NCI-H187 treated with DMSO at 0.1 percent for 48 hours (cell line): ENCODE measurements around the gene SNAP29.
"Not testable (repeated sequence)": the region's sequence is repeated elsewhere in the genome, so short reads cannot be mapped to it uniquely, and the experiment has no call there.

Experiments used
- DNase-seq: peaks from one replicate; lab custom pipeline; 2025; lab: John Stamatoyannopoulos, UW

SNAP29 gene

DNA sequence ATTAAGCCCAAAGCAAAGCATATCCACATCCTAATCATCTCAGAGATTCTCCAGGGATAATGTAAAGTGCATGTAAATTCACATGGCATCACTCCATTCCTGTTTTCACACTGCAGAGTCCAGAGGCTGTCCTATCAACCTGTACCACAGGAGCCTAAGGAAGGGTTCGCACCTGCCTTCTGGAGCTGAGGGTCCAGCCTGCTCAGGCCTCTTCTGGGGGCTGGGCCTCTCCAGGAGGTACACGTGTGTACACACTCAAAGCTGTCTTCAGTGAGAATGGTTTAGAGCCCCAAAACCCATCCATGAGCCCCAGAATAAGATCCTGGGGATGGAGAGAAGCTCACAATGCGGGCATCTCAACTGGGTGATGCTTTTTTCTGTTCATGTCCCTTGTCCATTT, 24.1 kb upstream of the SNAP29 start:
- no peak for DNase-seq

DNA sequence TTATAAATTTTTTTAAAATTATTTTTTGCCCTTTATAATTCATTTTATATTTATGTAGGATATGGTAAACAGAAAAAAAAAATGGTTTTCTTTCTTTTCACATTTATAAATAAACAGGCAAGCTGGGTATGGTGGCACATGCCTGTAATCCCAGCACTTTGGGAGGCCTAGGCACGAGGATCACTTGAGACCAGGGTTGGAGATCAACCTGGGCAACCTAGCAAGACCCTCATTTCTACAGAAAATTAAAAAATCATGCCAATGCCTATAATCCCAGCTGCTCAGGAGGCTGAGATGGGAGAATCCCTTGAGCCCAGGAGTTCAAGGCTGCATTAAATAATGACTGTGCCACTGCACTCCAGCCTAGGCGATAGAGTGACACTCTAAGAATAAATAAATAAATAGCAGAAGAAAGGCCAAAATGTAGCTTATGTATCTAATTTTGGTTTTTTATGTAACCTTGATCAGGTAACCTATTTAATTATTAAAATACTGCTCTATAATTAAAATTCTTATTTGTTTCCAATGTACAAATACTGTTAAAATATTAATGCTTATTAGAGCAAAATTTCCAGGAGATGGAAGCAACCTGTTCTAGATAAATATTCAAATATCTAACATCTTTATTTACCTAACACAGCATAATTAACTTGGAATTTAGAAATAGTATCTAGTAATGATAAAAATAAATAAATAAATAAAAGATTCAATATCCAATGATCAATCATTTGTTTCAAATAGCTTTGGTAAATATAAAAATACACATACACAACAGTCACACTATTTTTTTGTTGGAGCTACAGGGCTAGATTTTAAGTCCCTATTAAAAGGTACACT, 21.6 kb upstream of the SNAP29 start:
- no peak for DNase-seq

DNA sequence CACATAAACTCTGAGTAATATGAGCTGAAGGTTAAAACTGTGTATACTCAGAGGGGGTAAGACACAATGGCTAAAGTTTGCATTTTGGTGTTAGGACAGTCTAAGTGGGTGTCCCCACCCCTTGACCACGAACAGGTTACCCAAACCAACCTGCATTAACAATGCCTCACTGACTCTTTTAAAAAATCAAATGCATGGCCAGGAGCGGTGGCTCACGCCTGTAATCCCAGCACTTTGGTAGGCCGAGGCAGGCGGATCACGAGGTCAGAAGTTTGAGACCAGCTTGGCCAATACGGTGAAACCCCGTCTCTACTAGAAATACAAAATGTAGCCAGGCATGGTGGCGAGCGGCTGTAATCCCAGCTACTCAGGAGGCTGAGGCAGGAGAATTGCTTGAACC, 19.5 kb upstream of the SNAP29 start:
- DNase-seq, result not testable (repeated sequence)

DNA sequence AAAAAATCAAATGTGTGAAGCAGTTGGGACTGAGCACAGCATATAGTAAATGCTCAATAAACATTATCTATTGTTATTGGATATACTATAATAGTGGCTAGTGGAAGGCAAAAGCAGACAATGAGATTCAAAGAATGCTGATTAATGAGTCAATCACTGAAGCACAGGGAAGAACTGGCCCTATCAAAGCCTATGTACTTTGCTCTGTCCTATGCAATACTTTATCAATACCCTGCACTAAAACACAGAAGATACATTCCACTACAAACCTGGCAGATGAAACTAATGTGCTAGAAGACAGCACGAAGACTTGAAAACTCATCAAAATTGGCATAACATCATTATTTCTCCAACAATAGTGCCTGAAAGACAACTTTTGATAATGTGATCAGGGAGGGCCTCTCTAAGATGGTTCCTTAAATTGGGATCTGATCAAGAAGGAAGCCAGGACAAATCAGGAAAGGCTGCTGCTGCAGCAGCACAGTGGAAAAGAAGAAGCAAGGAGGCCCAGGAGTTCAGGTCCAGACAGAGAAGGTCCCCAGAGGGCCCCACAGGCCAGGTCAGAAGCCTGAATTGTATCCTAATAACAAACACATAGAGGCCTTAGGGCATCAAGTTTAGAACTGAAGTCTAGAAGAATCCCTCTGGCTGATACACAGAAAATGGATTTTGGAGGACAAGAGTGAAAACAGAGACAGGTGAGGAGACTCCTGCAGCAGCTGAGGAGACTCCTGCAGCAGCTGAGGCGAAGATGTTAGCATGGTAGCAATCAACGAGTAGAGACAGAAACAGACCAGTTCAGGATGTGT, 18.8 kb upstream of the SNAP29 start:
- DNase-seq, result no peak

DNA sequence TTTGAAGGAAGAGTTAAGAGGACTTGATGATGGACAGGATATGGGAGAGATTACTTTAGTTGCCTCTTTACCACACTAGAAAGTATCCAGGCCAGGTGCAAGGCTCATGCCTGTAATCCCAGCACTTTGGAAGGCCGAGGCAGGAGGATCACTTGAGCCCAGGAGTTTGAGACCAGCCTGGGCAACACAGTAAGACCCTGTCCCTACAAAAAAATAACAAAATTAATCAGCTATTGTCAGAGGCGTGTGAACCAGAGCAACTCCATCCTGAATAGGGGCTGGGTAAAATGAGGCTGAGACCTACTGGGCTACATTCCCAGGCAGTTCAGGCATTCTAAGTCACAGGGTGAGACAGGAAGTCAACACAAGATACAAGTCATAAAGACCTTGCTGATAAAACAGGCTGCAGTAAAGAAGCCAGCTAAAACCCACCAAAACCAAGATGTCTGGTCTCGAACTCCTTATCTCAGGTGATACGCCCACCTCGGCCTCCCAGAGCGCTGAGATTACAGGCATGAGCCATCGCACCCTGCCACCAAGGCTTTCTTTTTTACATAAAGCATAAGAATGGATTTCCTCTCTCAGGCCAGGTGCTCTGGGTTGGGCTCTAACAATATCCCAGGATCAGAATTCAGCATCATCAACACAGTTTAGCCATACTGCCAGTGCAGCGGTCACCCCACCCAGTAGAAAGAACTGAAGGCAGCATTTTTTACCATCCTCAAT, 18.0 kb upstream of the SNAP29 start:
- no peak for DNase-seq

DNA sequence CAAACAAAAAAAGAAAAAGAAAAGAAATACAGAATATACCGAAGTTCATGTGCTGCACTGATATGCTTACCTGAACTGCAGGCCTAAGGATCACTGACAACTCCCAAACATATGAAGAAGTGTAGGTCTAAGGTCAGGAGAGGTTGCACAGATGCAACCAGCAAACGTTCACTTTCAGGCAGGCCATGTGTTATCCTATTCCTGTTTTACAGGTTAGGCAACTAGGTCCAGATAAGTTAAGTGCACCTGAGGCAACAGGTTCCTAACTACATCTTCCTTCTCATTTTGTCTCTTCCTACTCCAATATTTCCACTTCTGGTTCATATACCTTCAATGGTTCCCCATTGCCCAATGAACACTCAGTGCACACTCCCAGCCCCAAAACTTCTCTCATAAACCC, 15.3 kb upstream of the SNAP29 start:
- no peak for DNase-seq

DNA sequence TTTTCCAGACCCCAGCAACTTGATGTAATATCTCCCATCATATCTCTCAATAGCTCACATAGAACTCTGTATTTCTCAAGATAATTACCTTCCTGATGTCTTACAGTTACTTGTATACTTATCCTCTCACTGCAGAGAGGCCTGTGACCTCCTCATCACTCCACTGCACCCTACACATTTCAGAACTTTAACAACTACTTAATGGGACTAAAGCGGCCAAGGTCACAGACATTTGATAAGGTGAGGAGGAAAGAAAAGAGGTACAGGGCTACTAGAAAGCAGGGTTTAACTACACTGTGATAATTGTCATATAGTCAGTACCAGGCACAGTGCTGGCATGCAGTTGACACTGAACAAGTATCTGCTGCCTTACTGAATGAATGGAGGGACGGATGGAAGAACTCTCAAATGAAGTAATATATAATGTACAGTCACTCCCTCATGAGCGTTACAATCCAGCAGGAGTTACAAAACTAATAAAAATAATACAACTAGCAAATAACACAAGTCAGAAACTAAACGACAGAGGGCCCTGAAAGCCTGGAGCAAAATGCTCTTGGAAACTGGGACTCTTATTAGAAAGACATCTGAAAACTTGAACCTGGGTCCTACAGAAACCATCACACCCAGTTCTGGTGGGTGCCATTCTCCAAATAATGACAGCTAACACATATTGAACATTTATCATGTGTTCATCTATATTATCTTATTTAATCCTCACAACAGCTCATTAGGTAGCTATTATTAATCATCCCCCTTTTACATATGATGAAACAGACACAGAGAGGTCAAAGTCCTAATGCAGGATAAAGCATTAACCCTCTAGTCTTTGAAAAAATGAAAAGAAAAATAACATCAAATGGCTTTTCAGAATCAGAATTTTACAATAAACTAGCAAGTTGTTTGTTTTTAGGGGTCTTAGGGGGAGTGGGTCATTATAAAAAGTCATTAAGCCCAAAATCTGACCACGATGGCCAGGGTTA, 14.5 kb upstream of the SNAP29 start:
- DNase-seq, result no peak

DNA sequence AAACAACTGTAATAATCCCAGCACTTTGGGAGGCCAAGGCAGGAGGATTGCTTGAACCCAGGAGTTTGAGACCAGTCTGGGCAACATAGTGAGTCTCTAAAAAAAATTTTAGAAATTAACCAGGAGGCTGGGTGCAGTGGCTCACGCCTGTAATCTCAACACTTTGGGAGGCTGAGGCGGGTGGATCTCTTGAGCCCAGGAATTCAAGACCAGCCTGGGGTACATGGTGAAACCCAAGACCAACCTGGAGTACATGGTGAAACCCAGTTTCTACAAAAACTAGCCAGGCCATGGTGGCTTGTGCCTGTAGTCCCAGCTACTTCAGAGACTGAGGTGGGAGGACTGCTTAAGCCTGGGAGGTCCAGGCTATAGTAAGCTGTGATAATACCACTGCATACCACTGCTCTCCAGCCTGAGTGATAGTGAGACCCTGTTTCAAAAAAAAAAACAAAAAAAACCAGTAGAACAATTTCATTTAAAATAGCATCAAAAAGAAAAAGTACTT, 11.4 kb upstream of the SNAP29 start:
- DNase-seq, result no peak

DNA sequence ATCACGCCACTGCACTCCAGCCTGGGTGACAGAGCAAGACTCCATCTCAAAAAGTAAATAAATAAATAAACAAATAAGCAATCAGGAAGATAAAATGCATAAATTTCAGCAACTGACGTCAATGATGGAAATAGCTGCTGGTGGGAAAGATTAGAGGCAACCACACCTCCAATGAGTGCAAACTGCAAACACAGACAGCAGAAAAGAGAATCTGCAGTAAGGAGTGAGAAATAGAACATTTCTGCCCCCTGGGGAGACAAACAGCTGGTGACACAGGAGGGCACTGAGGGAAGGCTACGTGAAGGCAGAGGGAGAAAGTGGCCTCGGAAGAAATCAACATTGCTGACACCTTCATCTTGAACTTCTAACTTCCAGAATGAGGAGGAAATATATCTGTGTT, 6.7 kb upstream of the SNAP29 start:
- DNase-seq, result no peak

DNA sequence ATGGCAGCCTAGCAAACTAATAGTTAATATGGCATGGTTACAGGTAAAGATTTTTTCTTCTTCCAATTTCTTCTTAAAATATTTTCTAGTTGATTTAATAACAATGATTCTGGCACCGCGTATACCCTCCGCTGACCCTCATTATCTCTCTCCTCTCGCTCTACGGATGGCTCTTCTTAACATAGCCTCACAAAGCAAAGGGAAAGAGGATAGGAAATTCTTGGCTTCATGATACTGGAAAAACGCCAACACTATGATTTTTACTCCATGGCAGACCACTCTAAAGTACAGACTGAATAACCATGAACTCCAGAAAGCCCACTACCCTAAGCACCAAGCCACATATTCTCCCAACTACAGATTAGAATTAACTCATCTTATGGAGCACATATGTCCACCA, 6.3 kb upstream of the SNAP29 start:
- no peak for DNase-seq

DNA sequence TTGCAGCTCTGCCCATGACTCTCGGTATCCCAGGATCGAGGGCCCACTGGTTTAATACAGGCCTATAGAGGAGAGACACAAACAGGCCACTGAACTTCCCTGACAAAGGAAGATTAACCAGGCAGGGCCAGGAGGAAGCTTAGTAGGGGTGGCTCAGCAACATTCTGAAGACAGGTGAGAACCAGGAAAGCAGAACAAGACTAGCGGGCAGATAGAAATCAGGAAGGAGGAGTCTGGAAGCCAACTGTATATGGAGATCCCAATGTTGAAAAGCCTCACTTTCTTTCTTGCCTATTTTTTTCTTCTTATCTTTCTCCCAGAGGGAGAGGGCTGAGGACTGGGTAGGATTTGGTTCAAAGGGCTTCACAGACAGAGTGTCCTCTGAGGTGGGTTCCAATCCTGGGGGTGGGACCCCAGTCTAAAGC, 5.6 kb upstream of the SNAP29 start:
- no peak for DNase-seq

DNA sequence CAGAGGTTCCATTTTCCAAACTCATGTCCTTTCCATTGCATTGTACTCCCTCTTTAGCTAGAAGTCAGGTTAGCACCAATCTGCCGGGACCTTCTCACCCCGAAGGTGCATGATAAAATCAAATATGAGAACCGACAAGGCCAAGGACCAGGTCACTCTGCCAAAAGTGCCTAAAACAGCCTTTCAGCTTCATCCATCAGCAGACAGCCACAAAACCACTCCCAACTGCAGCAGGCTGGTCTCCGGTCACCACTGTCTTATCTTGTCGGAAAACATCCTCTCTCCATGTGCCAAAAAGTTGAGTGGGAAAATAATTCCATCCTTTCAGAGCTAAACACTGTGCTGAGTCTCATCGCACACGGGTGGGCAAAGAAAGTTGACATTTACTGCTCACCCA, 1.6 kb upstream of the SNAP29 start:
- no peak for DNase-seq

DNA sequence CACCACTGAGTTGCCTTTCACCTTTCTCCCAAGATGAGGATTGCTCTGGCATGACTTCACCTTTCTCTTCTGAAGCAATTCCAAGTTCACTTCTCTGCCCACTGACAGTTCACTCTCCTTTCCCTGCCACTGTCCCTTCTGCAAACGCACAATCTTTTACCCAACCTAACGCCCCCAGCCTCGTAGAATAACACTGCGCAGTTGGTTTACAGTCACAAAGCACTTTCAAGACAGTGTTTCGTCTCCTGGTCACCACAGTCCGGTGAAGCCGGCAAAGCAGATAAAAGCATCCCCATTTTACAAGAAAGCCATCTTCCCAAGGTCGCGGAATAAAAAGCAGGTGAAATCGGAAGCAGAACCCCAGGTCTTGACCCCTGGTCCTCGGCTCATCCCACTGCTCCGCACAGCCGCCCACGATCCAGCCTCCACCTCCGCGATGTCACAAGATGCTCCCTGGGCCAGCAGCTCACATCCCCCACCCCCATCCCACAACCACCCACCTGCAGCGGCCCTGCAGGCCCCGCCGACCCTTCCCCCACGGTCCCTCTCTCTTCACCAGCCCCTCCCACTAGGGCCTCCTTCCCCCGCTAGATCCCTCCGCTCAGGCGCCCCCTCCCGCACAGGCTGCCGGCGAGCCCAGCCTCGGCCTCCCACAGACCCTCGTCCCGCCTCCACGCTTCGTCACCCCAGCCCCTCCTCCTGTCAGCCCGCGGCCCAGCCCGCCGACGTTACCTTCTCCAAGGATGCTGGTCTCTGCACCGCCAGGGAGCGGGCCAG, 781 bp upstream of the SNAP29 start:
- DNase-seq, result peak; percentile 2

DNA sequence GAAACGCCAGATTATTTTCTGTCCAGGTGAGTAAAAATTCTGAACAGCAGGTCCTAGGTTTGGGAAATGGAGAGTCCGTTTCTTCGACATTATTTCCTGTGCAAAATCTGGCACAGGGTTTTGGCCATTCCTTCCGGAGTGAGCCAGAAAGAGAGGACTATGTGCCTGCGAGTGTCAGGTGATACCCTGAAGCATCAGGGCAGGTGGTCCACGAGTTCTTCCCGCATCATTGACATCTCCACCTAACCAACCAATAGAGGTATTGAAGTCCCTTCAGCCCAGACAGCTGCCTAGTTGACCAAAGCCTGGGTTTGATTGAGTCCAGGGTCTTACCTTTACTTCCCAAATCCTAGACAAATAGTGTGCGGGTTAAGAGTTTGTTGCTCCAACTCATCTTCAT, 808 bp downstream of the SNAP29 start:
- DNase-seq, result no peak

DNA sequence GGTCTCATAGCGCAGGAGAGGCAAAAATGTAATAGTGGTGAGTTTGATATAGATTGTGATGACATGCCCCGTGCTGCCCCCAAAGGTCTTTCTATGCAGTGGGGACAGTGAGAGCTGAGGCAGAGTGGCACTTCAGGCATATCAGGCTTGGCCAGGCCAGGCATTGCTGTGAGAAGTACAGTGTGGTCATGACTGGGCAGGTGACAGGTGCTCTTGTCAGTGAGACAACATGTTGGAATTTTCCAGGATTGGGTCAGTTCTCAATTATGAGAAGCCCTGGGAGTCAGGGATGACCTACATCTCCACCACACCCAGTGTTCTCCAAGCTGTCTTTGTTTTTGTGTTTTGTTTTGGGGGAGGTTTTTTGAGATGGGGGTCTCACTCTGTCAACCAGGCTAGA, 3.7 kb downstream of the SNAP29 start:
- no peak for DNase-seq

DNA sequence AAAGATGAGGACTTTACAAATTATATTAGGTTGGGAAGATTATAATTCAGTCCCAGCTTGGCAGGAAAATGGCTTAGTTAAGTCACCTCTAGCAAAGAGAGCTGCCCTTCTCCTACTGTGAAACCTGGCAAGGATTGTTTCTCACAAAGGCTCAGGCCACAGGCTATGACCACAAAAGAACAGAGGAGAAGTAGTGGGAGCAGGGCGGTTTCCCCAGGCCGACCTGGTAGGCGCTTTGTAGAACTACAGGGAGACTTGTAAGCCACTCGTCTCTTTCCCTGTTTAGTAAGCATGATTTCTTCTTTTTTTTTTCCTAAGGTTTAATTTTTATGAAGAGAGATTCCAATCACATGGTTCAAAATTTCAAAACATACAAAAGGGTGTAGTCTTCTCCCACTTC, 4.6 kb downstream of the SNAP29 start:
- no peak for DNase-seq

DNA sequence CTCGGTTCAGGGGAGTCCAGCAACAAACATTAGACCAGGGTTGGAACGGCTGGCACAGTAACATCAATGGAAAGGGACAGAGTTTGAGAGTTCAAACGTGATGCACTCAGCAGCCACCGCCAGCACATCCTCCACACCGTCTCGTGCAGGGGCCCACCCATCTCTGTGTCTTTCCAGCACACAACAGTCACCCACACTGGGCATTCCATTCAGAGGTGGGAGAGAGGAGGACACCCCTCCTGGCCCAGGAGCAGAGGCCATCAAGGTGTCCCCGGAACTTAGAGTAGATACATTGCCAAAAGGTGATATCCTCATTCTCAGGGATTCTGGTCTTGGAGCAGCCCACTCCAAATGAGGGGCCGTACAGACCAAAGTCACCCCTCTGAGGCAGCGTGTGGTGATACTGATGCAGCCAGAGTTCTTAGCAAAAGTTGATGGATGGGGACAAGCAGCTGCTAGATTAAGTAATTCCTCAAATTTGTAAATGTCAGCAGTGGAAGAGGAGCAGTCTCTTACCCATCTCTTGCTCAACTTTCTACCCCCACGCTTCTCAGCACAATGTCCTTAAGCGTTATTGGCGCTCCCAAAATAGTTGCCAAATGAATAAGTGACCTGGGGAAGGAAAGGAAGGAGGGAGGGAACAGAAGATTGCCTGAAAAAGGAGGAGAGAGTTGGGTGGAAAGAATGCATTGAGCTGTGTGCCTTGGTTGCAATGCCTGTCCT, 5.5 kb downstream of the SNAP29 start:
- no peak for DNase-seq

DNA sequence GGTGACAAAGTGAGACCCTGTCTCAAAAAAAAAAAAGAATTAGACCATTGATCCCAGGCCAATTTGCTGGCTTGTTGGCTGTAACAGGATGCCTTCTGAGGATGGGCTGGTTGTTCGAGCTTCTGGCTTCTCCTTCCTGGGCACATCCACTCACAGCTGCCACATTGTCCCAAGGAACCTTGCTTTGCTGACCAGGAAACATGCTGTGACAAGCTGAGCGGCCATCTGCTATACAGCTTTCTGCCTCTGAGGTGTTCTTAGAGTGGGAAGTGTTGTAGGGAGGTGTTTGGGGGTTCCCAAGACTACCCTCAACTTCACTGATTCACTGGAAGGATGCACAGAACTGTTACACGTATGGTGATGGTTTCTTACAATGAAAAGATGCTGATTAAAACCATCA, 6.5 kb downstream of the SNAP29 start:
- DNase-seq, result no peak

DNA sequence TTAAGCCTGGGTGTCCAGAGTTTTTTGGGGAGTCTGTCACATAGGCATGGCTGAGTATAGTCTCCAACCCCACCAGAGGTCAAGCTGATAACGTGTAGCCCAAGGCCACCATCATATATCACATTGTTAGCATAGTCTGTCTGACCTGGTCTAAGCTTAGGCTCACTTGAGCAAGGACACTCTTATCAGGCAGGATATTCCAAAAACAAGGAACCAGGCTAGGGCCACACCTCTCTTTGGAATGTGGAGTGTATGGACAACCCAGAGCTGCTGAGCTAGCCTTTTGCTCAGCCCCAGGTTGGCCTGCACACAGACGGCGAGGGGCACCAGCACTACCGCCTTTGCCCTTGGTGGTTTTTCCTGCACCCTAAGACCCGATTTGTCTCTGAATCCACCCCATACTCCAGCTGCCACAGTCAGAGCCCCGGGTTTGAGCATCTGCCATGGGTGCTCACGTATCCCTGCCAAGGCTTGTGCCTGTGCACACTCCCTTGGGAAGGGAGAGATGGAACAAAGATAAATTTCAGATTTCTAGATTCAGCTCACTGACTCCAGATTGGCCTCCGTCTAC, 7.2 kb downstream of the SNAP29 start:
- no peak for DNase-seq

DNA sequence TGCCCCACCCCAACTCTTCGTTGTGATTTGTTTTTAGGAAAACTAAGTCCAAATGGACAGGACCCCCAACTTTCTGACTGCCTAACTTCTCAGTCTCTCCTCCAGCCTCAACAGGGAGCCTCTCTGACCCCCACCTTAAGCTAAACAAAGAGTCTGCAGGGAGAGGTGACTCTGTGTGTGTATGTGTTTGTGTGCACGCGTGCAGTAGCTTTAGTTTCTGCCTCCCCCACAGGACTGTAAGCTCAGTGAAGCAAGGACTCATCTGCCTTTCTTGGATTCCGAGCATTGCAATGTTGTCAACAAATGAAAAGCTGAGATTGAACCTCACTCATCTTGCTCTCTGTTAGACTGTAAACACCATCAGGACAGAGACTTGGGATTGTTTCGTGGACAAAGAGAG, 7.9 kb downstream of the SNAP29 start:
- no peak for DNase-seq
